A172 (cell line): Measurements from ENCODE around the gene SLC39A13. TPM values are rescaled to one million over a fixed set of nuclear protein-coding genes. Genes with fewer than 3 reads are reported as not detected.

Experiments used
- DNase-seq: peaks from one replicate; pipeline ENCODE4 v3.0.0-alpha.2; 2015; ENCODE audit warnings: low spot score
- total RNA-seq: library from RNA; depleted of rRNA; stranded (reverse); fragments of >200 nt; shearing (Covaris generic); gene quantifications from 2 replicates; pipeline ENCODE4 v1.2.3, GENCODE V29; 2014; rRNA removed

SLC39A13 gene
- total RNA-seq, 1 experiment from 2014 or later, result 108 TPM

DNA sequence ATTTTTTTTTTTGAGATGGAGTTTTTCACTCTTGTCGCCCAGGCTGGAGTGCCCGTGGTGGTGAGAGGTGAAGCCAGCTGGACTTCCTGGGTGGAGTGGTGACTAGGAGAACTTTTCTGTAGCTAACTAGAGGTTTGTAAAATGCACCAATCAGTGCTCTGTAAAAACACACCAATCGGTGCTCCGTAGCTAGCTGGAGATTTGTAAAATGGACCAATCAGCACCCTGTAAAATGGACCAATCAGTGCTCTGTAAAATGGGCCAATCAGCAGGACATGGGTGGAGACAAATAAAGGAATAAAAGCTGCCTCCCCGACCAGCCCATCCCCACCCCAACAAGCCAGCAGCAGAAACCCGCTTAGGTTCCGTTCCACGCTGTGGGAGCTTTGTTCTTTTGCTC is 45.0 kb downstream of the SLC39A13 start:
- no peak for DNase-seq

DNA sequence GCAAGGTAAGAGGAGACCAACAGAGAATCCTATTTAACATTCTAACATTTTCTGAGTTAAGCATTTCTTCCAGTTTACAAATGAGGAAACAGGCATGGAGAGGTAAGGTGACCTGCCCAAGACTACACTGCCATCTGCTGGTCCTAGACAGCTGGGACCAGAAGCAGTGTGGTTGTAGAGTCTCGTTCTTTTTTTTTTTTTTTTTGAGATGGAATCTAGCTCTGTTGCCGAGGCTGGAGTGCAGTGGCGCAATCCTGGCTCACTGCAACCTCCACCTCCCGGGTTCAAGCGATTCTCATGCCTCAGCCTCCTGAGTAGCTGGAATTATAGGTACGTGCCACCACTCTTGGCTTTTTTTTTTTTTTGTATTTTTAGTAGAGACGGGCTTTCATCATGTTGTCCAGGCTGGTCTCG is 45.9 kb downstream of the SLC39A13 start:
- peak; percentile 82 for DNase-seq

GRCh38 chr11:47460571-47461235 is 52.3 kb downstream of the SLC39A13 start:
- DNase-seq, result no peak

GRCh38 chr11:47461876-47462275 is 53.5 kb downstream of the SLC39A13 start:
- DNase-seq, result no peak

DNA sequence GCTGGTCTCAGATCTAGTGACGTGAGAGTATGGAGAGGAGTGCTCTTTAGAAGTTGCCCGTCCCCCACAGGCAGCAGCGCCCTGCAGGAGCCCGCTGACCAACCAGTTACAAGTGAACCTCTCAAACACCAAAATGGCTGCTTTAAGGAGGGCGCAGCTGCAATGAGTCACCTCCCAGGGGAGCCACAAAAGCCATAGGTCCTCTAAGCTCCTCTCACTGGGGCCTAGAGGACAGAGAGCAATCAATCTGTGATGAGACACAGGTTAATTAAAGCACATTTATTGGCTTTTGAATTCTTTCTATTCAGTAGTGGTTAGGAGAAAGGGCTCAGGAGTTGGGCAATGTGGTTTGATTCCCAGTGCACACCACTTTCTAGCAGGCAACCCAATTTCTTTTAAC is 56.1 kb downstream of the SLC39A13 start:
- DNase-seq, result peak; percentile 98

Other genes starting within 250 kb of the SLC39A13 start
- gene ARFGAP2, start 231.7 kb upstream of the SLC39A13 start, total RNA-seq, result 106 and 166 TPM in 2 replicates
- 28.7 and 32.2 TPM in 2 replicates for gene PACSIN3, start 222.2 kb upstream of the SLC39A13 start, total RNA-seq
- 86.1 and 110 TPM in 2 replicates for gene DDB2, start 193.6 kb upstream of the SLC39A13 start, total RNA-seq
- gene ACP2, start 159.8 kb upstream of the SLC39A13 start, total RNA-seq, result 24.6 and 29.9 TPM in 2 replicates
- gene NR1H3, start 150.6 kb upstream of the SLC39A13 start, total RNA-seq, result 18.1 and 23.5 TPM in 2 replicates
- gene MADD, start 138.5 kb upstream of the SLC39A13 start, total RNA-seq, result 16.5 and 23.1 TPM in 2 replicates
- not detected in 2 replicates for gene MYBPC3, start 55.9 kb upstream of the SLC39A13 start, total RNA-seq
- gene SPI1, start 30.0 kb upstream of the SLC39A13 start, total RNA-seq, result 0.10 TPM in 1 of 2 replicates, not detected in the other
- gene PSMC3, start 17.8 kb downstream of the SLC39A13 start, total RNA-seq, result 435 and 665 TPM in 2 replicates
- gene RAPSN, start 40.5 kb downstream of the SLC39A13 start, total RNA-seq, result not detected in 2 replicates
- gene CELF1, start 144.5 kb downstream of the SLC39A13 start, total RNA-seq, result 94.7 and 115 TPM in 2 replicates
- 225 and 253 TPM in 2 replicates for gene PTPMT1, start 157.0 kb downstream of the SLC39A13 start, total RNA-seq
- 44.7 and 60.4 TPM in 2 replicates for gene KBTBD4, start 170.4 kb downstream of the SLC39A13 start, total RNA-seq
- 152 and 165 TPM in 2 replicates for gene NDUFS3, start 170.5 kb downstream of the SLC39A13 start, total RNA-seq
- not detected in 2 replicates for gene FAM180B, start 178.1 kb downstream of the SLC39A13 start, total RNA-seq
- not detected in 2 replicates for gene C1QTNF4, start 185.8 kb downstream of the SLC39A13 start, total RNA-seq
- 250 and 254 TPM in 2 replicates for gene MTCH2, start 234.0 kb downstream of the SLC39A13 start, total RNA-seq